Natural killer cell (primary cell): ENCODE data around the gene LETMD1. TPM values are rescaled to one million over a fixed set of nuclear protein-coding genes. Genes with fewer than 3 reads are reported as not detected.

Experiments
- ATAC-seq, 3 donors: fragments of 150-1000 bp in 2 of 3; fragments of 200-7000 bp in 1 of 3; cut with Tn5 transposase; 1 replicate in 1 of 3; 2 replicates in 2 of 3; pipeline ENCODE4 v1.10.0; 2021; ENCODE audit warnings: mild to moderate bottlenecking in 2 of 3, moderate library complexity in 2 of 3
- DNase-seq, 2 donors: peaks; one replicate each; pipeline versions ENCODE4 v3.0.0 to v3.0.0-alpha.2; 2013 to 2021; ENCODE audit warnings: mixed read lengths in 1 of 2
- H3K27ac ChIP-seq: one replicate; pipeline ENCODE4 v1.5.1; 2013; ENCODE audit warnings: mild to moderate bottlenecking, low read length
- H3K27me3 ChIP-seq: one replicate; pipeline ENCODE4 v1.6.1; 2013; ENCODE audit warnings: low read length; ENCODE audit not compliant: control insufficient read depth, insufficient read depth
- H3K36me3 ChIP-seq: one replicate; pipeline ENCODE4 v1.6.1; 2013; ENCODE audit warnings: low read length; ENCODE audit not compliant: control insufficient read depth, insufficient read depth
- H3K4me1 ChIP-seq: one replicate; pipeline ENCODE4 v1.6.1; 2013; ENCODE audit warnings: low read length; ENCODE audit not compliant: control insufficient read depth, insufficient read depth
- H3K4me3 ChIP-seq: one replicate; pipeline ENCODE4 v1.5.1; 2013; ENCODE audit warnings: low read length
- H3K9me3 ChIP-seq: one replicate; pipeline ENCODE4 v1.6.1; 2013; ENCODE audit warnings: low read length; ENCODE audit not compliant: control insufficient read depth, insufficient read depth
- H3K27ac Mint-ChIP-seq, 2 donors: one replicate each; pipeline ENCODE4 v1.8.0; 2022; ENCODE audit warnings: mild to moderate bottlenecking in 2 of 2, mixed read lengths in 2 of 2, moderate library complexity in 1 of 2
- H3K27me3 Mint-ChIP-seq, 2 donors: one replicate each; pipeline ENCODE4 v1.8.0; 2022; ENCODE audit warnings: low read depth in 2 of 2, mixed read lengths in 2 of 2
- H3K36me3 Mint-ChIP-seq: one replicate; pipeline ENCODE4 v1.8.0; 2022; ENCODE audit warnings: mixed read lengths
- H3K4me1 Mint-ChIP-seq, 2 donors: one replicate each; pipeline ENCODE4 v1.8.0; 2022; ENCODE audit warnings: mixed read lengths in 2 of 2
- H3K4me3 Mint-ChIP-seq: one replicate; pipeline ENCODE4 v1.8.0; 2022; ENCODE audit warnings: mild to moderate bottlenecking, moderate library complexity, mixed read lengths
- H3K9me3 Mint-ChIP-seq, 2 donors: one replicate each; pipeline ENCODE4 v1.8.0; 2022; ENCODE audit warnings: mixed read lengths in 2 of 2
- CTCF ChIP-seq: fragments of 200-600 bp; IDR thresholded peaks from one replicate; pipeline ENCODE4 v1.8.0; 2022; ENCODE audit warnings: antibody characterized with exemption
- WGBS: methylation state at CpG from one replicate; pipeline ENCODE4 v1.1.7; 2013; ENCODE audit warnings: missing lambda C conversion rate; ENCODE audit not compliant: insufficient coverage; 5-methylcytosine and 5-hydroxymethylcytosine counted together
- intact Hi-C: fragments of 100-400 bp; cut with micrococcal nuclease; formaldehyde crosslinking; loops from one replicate; pipeline ENCODE4 v1.14.2; 2022
- total RNA-seq, 4 donors: library from RNA; stranded (reverse); fragments of 120-200 nt in 1 of 4; gene quantifications; one replicate each; pipeline versions ENCODE4 v1.2.3 to v1.2.4, GENCODE V29; 2013 to 2022

The LETMD1 gene
- total RNA-seq, 3 donors from 2014 or later (not counting 1 experiment from before 2014, with no cell fraction given) = 57.1 to 71.8 (median 58.2) TPM

- H3K4me3 ChIP-seq = no peak overlapping the region
- ATAC-seq (no peak), DNase-seq (peak in 1 of 2 donors; percentile 15)
- H3K27ac Mint-ChIP-seq = peak overlapping the region; percentile 83 to 84
- intact Hi-C loops = loop anchor here (10.0 kb wide), 1 partner anchor 97 kb away; a partner anchor contains a TSS
- H3K9me3 Mint-ChIP-seq = no peaks in the 10 kb centered on the region
- no peaks in the 10 kb centered on the region for H3K36me3 Mint-ChIP-seq
- H3K9me3 ChIP-seq = no peaks in the 10 kb centered on the region
- peaks cover 43 to 52% of the 10 kb centered on the region in 2 donors for H3K4me1 Mint-ChIP-seq
- H3K27me3 ChIP-seq = no peaks in the 10 kb centered on the region
- H3K4me3 Mint-ChIP-seq = peak overlapping the region; percentile 79
- WGBS = 0% methylated on average over 1 of the region's 1 CpG
- no peaks in the 10 kb centered on the region for H3K27me3 Mint-ChIP-seq
- H3K4me1 ChIP-seq = peaks cover 28% of the 10 kb centered on the region
- no peak for TF ChIP-seq CTCF
- H3K27ac ChIP-seq = peak overlapping the region; percentile 21
- H3K36me3 ChIP-seq = no peaks in the 10 kb centered on the region
These were observed 26.4 kb upstream of the LETMD1 start for GRCh38 chr12:51021694-51022093.

- no peaks in the 10 kb centered on the region for H3K36me3 Mint-ChIP-seq
- H3K27ac Mint-ChIP-seq = peak overlapping the region; percentile 88 to 97
- H3K27me3 Mint-ChIP-seq = peaks cover 0 to 2% of the 10 kb centered on the region in 2 donors
- no peaks in the 10 kb centered on the region for H3K9me3 Mint-ChIP-seq
- Histone ChIP-seq H3K4me3 (no peak overlapping the region), H3K9me3 (no peaks in the 10 kb centered on the region), H3K4me1 (peaks cover 30% of the 10 kb centered on the region), H3K27ac (no peak overlapping the region), H3K36me3 (no peaks in the 10 kb centered on the region), H3K27me3 (no peaks in the 10 kb centered on the region)
- H3K4me1 Mint-ChIP-seq = peaks cover 43 to 52% of the 10 kb centered on the region in 2 donors
- WGBS = 92% methylated on average over 4 of the region's 4 CpGs
- peak overlapping the region; percentile 98 for H3K4me3 Mint-ChIP-seq
- TF ChIP-seq CTCF = no peak
- ATAC-seq = no peak
- intact Hi-C loops = loop anchor here (10.0 kb wide), 1 partner anchor 99 kb away; a partner anchor contains a TSS
- DNase-seq = peak in 1 of 2 donors; percentile 17
These were observed 24.3 kb upstream of the LETMD1 start for GRCh38 chr12:51023625-51024382.

- 20% methylated on average over 9 of the region's 9 CpGs for WGBS
- DNase-seq = no peak
- Histone ChIP-seq H3K27me3 (no peaks in the 10 kb centered on the region), H3K36me3 (no peaks in the 10 kb centered on the region), H3K4me1 (peaks cover 30% of the 10 kb centered on the region), H3K9me3 (no peaks in the 10 kb centered on the region), H3K27ac (peak overlapping the region; percentile 56), H3K4me3 (peak overlapping the region; percentile 75)
- no peak for TF ChIP-seq CTCF
- H3K4me1 Mint-ChIP-seq = peaks cover 43 to 52% of the 10 kb centered on the region in 2 donors
- no peaks in the 10 kb centered on the region for H3K36me3 Mint-ChIP-seq
- intact Hi-C loops = loop anchor here (5.0 to 10.0 kb wide), 2 partner anchors 101 to 198 kb away; a partner anchor contains a TSS
- no peaks in the 10 kb centered on the region for H3K9me3 Mint-ChIP-seq
- no peak for ATAC-seq
- H3K27me3 Mint-ChIP-seq = peaks cover 0 to 4% of the 10 kb centered on the region in 2 donors
- peak overlapping the region; percentile 98 for H3K4me3 Mint-ChIP-seq
- H3K27ac Mint-ChIP-seq = peak overlapping the region; percentile 88 to 97
These were observed 22.7 kb upstream of the LETMD1 start for GRCh38 chr12:51025338-51025835.
